Measurements from ENCODE around the gene SPIN1. TPM values are rescaled to one million over a fixed set of nuclear protein-coding genes. Genes with fewer than 3 reads are reported as not detected.

The SPIN1 gene
- total and polyA plus RNA-seq, 2 of the 8 experiments (the other 6 are each of a cell fraction or from before 2014, with no cell fraction given): 69.9 to 139 TPM

DNA sequence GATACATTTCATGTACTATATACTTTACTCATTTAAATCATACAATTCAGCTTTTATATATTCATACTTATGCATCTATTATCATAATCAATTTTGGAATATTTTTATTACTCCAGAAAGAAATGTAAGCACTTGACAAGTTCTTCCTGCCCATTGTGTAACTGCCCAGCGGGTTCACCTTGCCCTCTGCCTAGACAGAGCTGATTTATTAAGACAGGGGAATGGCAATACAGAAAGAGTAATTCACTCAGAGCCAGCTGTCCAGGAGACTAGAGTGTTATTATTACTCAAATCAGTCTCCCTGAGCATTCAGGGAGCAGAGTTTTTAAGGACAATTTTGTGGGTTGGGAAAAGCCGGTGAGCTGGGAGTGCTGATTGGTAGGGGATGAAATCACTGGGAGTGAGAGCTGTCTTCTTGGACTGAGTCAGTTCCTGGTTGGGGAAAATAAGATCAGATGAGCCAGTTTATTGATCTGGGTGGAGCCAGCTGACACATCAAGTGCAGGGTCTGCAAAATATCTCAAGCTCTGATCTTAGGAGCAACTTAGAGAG is 16.1 kb upstream of the SPIN1 start (continued):
- TF ChIP-seq, protein P1, sequence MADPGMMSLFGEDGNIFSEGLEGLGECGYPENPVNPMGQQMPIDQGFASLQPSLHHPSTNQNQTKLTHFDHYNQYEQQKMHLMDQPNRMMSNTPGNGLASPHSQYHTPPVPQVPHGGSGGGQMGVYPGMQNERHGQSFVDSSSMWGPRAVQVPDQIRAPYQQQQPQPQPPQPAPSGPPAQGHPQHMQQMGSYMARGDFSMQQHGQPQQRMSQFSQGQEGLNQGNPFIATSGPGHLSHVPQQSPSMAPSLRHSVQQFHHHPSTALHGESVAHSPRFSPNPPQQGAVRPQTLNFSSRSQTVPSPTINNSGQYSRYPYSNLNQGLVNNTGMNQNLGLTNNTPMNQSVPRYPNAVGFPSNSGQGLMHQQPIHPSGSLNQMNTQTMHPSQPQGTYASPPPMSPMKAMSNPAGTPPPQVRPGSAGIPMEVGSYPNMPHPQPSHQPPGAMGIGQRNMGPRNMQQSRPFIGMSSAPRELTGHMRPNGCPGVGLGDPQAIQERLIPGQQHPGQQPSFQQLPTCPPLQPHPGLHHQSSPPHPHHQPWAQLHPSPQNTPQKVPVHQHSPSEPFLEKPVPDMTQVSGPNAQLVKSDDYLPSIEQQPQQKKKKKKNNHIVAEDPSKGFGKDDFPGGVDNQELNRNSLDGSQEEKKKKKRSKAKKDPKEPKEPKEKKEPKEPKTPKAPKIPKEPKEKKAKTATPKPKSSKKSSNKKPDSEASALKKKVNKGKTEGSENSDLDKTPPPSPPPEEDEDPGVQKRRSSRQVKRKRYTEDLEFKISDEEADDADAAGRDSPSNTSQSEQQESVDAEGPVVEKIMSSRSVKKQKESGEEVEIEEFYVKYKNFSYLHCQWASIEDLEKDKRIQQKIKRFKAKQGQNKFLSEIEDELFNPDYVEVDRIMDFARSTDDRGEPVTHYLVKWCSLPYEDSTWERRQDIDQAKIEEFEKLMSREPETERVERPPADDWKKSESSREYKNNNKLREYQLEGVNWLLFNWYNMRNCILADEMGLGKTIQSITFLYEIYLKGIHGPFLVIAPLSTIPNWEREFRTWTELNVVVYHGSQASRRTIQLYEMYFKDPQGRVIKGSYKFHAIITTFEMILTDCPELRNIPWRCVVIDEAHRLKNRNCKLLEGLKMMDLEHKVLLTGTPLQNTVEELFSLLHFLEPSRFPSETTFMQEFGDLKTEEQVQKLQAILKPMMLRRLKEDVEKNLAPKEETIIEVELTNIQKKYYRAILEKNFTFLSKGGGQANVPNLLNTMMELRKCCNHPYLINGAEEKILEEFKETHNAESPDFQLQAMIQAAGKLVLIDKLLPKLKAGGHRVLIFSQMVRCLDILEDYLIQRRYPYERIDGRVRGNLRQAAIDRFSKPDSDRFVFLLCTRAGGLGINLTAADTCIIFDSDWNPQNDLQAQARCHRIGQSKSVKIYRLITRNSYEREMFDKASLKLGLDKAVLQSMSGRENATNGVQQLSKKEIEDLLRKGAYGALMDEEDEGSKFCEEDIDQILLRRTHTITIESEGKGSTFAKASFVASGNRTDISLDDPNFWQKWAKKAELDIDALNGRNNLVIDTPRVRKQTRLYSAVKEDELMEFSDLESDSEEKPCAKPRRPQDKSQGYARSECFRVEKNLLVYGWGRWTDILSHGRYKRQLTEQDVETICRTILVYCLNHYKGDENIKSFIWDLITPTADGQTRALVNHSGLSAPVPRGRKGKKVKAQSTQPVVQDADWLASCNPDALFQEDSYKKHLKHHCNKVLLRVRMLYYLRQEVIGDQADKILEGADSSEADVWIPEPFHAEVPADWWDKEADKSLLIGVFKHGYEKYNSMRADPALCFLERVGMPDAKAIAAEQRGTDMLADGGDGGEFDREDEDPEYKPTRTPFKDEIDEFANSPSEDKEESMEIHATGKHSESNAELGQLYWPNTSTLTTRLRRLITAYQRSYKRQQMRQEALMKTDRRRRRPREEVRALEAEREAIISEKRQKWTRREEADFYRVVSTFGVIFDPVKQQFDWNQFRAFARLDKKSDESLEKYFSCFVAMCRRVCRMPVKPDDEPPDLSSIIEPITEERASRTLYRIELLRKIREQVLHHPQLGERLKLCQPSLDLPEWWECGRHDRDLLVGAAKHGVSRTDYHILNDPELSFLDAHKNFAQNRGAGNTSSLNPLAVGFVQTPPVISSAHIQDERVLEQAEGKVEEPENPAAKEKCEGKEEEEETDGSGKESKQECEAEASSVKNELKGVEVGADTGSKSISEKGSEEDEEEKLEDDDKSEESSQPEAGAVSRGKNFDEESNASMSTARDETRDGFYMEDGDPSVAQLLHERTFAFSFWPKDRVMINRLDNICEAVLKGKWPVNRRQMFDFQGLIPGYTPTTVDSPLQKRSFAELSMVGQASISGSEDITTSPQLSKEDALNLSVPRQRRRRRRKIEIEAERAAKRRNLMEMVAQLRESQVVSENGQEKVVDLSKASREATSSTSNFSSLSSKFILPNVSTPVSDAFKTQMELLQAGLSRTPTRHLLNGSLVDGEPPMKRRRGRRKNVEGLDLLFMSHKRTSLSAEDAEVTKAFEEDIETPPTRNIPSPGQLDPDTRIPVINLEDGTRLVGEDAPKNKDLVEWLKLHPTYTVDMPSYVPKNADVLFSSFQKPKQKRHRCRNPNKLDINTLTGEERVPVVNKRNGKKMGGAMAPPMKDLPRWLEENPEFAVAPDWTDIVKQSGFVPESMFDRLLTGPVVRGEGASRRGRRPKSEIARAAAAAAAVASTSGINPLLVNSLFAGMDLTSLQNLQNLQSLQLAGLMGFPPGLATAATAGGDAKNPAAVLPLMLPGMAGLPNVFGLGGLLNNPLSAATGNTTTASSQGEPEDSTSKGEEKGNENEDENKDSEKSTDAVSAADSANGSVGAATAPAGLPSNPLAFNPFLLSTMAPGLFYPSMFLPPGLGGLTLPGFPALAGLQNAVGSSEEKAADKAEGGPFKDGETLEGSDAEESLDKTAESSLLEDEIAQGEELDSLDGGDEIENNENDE (IDR thresholded peaks at IDR 0.05; ENCODE audit: insufficient replicate concordance, low read length): no peak
- no peak for TF ChIP-seq SP1 (IDR thresholded peaks at IDR 0.05; ENCODE audit: low read depth, low read length)
- no peak for TF ChIP-seq TEAD4 (IDR thresholded peaks at IDR 0.05; ENCODE audit: low read depth, low read length)
- no peak for TF ChIP-seq TAF7 (optimal IDR thresholded peaks at IDR 0.05; ENCODE audit: borderline replicate concordance, low read depth, low read length)
